GM13977 (cell line): Measurements from ENCODE around the gene PDIA6.

Source experiments
- DNase-seq: peaks from one replicate; pipeline ENCODE4 v3.0.0; 2012; ENCODE audit warnings: low spot score
- in situ Hi-C: fragments of 300-500 bp; cut with MboI; formaldehyde crosslinking; loops from one replicate; pipeline ENCODE4 v1.12.0; 2022; ENCODE audit warnings: low sequenced_read_pairs, low pct_unique_long_range_greater_than_20kb, mixed read lengths, inconsistent platforms; ENCODE audit not compliant: unreplicated experiment
- TF ChIP-seq, protein P1 (sequence below): IDR thresholded peaks from 2 replicates; pipeline ENCODE4 v1.5.1; 2012; ENCODE audit warnings: mild to moderate bottlenecking, control low read depth; ENCODE audit not compliant: insufficient read depth; ENCODE audit errors: extremely low read depth, missing control alignments

The PDIA6 gene

GRCh38 chr2:10848541-10848940, 36.0 kb upstream of the PDIA6 start:
- no peak for DNase-seq
- TF ChIP-seq, protein P1, sequence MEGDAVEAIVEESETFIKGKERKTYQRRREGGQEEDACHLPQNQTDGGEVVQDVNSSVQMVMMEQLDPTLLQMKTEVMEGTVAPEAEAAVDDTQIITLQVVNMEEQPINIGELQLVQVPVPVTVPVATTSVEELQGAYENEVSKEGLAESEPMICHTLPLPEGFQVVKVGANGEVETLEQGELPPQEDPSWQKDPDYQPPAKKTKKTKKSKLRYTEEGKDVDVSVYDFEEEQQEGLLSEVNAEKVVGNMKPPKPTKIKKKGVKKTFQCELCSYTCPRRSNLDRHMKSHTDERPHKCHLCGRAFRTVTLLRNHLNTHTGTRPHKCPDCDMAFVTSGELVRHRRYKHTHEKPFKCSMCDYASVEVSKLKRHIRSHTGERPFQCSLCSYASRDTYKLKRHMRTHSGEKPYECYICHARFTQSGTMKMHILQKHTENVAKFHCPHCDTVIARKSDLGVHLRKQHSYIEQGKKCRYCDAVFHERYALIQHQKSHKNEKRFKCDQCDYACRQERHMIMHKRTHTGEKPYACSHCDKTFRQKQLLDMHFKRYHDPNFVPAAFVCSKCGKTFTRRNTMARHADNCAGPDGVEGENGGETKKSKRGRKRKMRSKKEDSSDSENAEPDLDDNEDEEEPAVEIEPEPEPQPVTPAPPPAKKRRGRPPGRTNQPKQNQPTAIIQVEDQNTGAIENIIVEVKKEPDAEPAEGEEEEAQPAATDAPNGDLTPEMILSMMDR: no peak
- in situ Hi-C loops: loop anchor here (25.0 kb wide), 2 partner anchors 589 to 739 kb away; no protein-coding TSS in a partner anchor

DNA sequence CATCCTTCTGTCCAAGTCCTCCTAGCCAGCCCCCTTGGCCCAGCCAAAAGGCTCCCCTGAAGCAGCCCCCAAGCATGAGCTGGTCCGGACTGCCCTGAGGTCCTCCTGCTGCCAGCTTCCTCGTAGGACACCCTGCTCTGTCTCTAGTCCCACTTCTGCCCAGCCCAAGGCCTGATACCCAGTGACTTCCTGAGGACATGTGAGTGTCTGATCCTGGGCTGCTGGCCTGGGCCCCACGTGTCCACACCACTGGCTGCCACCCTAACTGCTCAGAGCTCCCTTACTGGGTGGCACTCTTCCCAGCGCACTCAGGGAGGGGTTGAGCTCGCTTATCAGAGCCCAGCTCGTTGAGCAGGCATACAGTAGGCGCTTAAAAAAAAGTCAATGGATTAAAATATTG, 34.4 kb upstream of the PDIA6 start:
- no peak for DNase-seq

DNA sequence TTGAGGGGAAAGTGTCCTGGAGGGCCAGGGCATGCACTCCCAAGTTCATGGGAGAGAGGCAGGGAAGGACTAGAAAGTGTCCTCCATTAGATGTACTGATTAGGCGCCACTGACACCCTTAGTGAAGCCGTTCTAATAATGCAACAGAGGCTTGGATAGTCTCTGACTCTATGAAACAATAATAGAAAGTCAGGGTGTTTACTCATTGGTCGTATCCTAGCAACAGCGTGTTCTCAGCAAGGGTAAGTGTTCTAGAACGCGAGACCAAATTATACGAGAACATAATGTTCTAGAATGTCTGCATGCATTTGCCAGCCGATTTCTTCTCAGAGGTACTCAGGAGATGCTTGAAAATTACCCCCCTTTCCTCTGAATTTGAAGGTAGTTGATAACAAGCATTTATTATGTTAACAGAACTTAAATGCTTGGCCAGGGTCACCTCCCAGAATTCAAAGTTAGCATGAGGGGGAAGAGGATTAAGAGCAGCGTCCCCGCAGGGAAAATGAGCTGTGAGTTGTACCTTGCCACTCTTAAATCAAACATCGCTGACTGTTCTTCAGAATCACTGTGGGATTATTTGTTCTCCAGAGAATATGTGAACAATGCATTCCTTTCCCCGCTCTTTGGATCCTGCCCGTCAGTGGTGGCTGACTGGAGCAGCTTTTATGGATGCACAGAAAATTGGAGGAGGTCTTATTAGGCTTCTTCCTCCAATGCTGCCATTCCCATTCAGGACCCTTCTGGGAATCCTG, 33.7 kb upstream of the PDIA6 start:
- in situ Hi-C loops: loop anchor here (25.0 kb wide), 2 partner anchors 591 to 741 kb away; no protein-coding TSS in a partner anchor
- no peak for DNase-seq
- TF ChIP-seq, protein P1: no peak

More for the DNA sequence above, 34.4 kb upstream of the PDIA6 start:
- TF ChIP-seq, protein P1: no peak
- in situ Hi-C loops: loop anchor here (25.0 kb wide), 2 partner anchors 590 to 740 kb away; no protein-coding TSS in a partner anchor

DNA sequence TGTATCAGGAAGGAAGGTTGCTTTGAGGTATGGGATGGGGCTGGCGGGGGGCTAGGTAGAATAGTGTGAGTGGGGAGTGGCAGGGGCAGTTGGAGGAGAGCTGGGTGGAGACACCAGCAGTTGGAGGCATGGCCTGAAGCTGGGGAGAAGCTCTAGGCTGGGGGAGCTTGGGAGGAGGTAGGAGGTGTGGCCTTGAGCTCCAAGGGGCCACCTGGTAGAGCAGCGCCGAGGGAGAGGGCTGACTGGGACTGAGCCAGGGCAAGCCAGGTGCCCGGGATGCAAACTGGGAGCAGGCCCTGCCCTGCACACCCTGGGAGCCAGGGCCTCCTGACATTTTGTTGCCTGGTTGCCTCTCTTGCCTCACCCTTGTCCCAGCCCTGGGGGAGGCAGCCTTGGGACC, 33.1 kb upstream of the PDIA6 start:
- in situ Hi-C loops: loop anchor here (25.0 kb wide), 2 partner anchors 592 to 742 kb away; no protein-coding TSS in a partner anchor
- no peak for DNase-seq
- TF ChIP-seq, protein P1: no peak

GRCh38 chr2:10844097-10844496, 31.5 kb upstream of the PDIA6 start:
- TF ChIP-seq, protein P1: no peak
- in situ Hi-C loops: loop anchor here (25.0 kb wide), 2 partner anchors 593 to 743 kb away; no protein-coding TSS in a partner anchor
- no peak for DNase-seq

GRCh38 chr2:10842506-10842905, 29.9 kb upstream of the PDIA6 start:
- TF ChIP-seq, protein P1: no peak
- no peak for DNase-seq
- in situ Hi-C loops: loop anchor here (25.0 kb wide), 2 partner anchors 595 to 745 kb away; no protein-coding TSS in a partner anchor
